ENCODE data around the gene LRRC4C.

Gene LRRC4C

DNA sequence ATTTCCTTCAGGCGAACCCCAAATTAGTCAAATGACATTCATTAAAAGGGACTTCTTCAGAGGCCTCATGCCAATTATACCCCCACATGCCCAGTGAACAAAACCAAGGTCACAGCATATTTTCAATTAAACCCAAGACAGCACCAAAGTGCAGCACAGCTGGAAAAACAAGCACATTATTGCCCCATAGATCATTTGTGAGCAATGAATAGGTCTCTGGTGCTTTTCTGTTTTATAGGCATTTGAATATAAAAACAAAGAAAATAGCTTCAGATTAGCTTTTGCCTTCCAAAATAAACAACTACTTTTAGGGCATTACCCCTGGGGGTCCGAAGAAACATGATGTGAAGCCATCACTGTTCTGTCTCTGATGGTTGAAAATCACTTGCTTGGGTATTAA lies 1319.9 kb downstream of the LRRC4C start:
- DNase-seq: no peak

DNA sequence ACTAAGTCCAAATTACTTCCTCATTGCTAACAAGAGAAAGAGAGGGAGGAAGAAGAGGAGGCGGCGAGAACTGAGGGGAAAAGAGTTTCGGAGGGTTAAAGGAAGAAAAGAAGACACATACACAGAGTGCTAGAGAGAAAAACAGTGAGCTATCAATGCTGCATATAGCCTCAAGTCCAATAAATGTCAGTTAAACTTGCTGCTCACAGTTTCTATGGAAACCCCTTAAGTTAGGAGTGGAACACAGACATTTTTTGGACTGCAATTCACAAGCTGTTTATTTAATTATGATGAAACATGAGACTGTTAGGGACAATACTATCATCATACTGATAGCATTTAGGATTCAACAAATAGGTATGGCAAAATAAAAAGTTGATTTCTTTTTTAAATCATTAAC lies 1320.4 kb downstream of the LRRC4C start:
- DNase-seq: no peak

DNA sequence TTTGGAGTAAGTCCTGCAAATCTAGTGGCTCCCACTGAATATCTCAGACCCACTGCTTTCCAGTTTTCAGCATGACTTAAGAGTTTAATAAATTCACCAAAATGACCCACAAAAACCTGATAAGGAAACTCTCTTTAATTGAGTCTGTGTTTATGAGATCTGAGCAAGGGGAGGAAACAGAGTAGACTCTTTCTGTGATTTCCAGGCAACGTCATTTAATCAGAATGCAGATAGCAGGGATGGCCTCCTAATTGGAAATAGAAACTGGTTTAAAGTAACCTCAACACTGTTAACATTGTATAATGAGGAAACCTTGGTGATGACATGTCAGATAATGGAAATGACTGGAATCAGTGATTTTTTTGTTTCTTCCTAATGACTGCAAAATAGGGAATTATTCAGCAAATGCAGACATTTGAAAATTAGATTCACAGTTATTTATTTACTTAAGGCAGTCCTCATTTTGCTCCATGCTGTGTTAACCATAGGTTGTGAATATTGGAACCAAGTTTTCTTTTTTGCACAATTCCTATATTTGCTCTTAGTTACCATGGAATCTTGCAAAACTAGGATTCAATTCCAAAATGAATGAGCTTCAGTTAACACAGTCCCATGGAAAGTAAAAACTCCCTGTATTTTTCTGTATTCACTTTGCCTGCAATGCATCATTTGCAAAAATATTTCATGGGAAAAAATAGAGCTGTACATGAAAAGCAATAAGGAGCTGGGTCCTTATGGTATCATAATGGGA lies 1324.5 kb downstream of the LRRC4C start:
- no peak for DNase-seq

DNA sequence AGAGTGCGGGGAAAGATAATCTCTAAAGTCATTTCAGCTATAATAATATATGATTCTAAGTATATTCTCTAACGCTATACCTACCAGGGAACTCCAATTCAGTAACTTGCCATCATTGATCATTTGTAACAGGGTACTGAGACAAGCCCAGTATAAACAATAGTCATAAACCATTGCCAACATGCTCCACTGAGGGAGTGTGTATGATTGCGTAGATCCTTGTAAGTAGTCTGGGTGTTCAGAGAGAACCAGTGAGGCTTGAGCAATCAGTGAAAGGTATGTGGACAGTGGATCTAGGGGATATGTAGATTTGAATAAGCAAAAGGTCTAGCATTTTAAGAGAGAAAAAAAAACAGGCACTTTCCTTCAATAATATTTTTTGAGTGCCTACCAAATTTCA lies 1326.0 kb downstream of the LRRC4C start:
- no peak for DNase-seq

DNA sequence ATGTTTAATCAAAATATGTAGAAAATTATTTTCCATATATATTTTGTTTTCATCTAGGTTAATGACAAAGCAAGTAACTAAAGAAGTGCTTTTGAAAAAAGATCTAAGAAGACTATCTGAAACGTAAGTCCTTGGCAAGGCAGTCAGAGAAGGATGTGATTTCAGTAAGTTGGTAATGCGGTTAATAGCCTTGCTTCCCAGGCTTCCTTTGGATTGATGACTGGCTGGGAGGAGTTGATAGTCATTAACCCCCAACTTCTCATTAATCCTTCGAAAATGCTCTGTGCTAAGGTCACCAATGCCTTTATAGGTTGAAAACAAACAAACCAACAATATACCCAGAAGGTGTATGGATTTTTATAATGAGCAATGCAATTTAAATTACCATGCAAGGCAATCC lies 1326.5 kb downstream of the LRRC4C start:
- no peak for DNase-seq

DNA sequence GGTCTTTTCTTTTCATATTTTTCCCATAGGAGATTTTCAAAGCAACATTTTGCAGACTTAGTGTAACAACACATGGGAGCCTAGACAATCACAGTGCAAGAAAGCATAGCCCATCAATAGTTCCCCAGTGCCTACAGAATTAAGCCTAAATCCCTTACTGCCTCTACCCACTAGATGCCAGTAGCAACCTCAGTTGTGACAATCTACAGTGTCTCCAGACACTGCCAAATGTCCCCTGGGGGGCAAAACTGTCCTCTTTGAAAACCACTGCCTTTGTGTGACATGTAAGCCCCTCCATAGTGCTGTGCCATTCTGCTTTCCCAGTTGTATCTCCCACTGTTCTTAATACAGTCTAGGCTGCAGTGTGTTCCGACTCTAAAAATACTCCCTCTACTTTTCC lies 1329.0 kb downstream of the LRRC4C start:
- no peak for DNase-seq

DNA sequence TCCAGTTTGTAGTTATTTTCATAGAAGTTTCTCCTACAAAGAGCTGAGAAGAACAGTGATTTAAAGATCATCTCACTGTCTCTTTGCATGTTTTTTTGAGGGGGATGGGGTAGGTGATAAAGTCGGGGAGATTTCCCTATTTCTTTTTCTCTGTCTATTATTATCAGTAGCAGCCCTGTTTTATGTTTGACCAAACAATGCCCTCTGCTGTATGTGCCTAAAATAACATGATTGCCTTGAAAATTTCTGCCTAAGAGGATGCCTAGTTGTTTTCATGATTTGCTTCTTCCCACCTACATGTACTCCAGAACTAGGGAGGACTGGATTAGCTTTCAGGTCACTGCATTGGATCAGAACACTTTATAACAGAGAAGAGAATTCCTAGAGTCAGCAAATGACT lies 1330.2 kb downstream of the LRRC4C start:
- peak; percentile 18 for DNase-seq

DNA sequence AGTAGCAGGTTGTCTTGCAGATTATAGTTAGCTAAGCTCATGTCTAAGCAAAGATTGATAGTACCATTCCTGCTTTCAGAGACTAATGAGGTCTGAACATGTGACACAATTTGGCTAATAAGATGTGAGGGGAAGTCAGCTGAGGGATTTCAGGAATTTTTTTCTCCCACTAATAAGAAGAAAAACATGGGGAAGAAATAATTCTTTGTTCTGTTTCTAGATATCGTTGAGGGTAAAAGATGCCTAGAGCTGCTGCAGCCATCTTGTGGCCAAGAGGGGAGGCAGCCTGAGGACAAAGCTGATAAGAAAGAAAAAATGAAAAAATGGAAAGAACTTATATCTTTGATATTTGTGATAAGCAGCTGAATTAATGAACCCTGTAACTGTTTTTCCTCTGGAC lies 1334.4 kb downstream of the LRRC4C start:
- peak; percentile 10 for DNase-seq

DNA sequence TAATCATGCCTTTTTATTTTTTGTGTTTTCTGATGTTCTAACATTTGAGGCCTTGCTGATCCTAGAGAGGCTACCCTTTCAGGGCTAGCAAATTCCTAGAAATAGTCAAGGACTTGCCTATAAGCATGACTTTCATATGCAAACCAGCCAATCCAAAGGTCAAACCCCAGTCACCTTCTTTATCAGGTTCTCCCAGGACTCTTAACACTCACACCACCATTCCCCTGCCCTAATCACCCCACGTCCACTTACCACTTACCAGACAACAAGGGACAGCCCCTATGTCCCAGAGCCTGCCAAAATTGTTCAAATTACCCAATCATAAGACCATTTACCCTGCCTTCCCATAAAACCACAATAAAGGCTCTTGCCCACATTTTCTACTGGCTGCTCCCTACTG lies 1339.8 kb downstream of the LRRC4C start:
- no peak for DNase-seq

DNA sequence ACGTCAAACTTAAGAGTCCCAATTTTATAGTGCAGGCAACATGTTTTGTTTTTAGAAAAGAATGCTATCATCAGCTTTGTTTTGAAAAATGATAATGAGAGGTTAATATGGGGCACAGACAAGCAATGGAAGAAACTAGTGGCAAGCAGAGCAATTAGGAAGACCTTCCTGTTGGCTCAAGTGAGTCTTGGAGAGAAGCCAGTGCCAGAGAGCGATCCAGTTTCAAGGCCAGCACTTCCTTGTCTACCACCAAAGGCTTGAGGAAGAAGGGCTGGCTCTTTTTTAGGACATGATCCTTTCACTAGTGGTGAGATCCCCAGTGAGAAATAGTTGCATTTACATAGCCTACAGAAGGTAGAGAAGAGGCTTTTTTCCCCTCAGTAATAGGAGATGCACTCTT lies 1340.7 kb downstream of the LRRC4C start:
- peak; percentile 7 for DNase-seq

DNA sequence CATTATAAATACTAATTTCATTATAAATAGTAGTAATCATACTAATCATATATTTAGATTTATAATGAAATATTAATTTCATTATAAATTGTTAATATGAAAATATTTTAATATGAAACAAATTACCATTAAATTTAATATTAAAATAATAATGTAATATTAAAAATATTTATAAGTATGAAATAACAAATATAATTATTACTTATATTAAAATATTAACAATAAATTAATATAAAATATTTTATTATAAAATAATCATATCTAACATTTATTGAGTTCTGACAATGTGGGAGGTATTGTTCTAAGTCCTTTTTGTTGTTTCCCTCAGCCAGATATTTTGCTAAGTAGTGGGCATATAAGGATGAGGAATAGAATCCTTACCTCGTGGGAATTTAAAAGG lies 1341.4 kb downstream of the LRRC4C start:
- no peak for DNase-seq

DNA sequence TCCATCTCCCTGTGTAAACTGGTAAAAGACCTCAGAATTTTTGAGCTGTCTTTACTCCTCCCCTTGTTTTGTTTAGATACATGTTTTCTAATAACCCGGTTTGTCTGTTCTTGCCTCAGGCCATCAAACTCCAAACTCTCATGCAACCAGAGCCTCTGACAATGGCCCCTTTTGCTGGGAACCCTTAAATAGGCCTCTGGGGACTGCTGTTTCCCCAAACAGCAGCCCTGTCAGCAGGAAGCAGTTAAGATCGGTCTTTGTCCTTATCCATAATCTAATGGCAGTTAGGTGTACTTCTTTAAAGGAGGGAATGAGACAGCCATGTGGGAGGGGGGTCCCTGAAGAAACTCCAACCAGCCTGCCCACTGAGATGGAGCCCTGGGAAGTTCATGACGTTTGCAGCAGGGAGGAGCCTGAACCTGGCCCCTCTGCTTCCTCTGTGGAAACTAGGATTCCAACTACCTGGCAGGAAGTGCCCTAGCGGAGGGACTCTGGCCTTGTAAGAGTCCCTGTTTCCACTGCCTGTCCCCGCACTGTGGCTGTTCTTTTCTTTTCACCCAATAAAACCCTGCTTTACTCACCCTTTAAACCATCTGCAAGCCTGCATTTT lies 1354.4 kb downstream of the LRRC4C start:
- no peak for DNase-seq

DNA sequence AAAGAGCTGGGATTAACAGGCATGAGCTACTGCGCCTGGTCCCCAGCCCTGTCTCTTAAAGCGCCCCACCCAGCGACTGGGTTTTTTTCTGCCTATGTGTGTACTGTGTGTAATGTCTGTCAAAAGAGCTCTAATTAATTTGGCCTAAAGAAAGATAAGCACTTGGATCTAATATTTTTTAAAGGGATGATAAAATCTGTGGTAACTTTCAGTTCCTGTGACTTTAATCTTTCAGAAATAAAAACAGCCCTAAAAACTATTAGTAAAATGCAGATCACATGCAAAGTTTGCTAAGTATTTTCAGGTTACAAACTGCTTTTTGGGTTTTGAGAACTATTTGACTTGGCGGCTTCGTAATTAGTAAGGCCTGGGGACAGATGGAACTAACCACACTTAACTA lies 1358.7 kb downstream of the LRRC4C start:
- DNase-seq: no peak

DNA sequence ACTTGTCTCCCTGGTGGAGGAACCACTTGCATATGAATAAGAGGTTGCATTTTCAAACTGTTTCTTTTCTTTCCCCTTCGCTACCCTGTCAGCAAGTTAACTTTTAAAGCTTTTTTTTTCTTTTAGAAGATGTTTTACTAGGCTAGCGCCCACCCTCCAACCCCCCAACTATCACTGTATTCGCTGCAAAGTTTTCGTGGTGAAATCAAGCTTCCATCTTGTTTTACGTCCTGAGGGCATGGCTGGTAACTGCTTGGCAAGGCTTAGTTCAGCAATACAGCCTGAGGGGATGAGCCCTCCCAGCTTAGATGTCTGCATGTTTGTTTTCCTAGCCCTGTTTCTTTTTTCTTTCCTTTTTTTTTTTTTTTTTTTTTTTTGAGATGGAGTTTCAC lies 1359.3 kb downstream of the LRRC4C start:
- DNase-seq: no peak

DNA sequence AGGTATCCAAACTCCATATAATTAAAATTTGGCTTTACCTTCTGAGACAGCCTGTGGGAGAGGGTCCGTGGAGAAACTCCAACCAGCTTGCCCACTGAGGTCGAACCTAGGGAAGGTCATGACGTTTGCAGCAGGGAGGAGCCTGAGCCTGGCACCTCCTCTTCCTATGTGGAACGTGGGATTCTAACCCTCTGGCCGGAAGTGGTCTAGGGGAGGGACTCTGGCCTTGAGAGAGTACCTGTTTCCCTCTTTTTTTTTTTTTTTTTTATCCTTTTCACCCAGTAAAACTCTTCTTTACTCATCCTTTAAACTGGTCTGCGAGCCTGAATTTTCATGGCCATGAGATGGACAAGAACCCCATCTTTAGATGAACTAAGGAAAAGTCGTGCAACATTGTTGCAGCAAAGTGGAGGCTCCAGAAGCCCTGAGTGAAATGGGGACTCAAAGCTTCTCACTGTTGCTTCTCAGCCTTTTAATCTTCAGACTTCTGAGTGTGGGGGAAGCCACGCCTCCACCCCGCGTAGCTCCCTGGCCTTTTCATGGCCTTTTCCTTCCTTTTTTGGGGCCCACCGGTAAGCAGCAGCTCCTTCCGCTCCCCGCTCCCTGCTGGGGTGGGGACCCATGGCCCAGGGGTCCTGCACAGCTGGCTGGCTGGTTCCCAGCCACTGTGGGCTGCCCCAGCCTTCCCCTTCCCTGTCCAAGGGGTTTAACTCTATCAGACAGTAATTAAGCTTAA lies 1359.9 kb downstream of the LRRC4C start:
- DNase-seq: peak; percentile 71

DNA sequence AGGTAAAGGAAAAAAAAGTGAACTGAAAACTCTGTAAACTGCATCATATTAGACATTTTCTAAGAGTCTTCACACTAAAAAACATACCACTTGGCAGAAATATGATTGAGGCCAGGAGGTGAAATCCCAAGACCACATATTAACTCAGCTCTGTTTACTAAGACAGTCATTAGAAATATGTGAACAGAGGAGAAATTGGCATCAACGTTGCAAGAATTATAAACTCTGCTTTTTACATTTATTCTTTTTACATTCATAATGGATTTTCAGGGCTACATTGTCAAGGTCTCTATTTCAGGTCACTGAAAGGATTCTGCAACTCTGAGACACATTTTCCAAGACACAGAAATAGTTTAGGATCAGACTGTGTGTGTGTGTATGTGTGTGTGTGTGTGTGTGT lies 1364.0 kb downstream of the LRRC4C start:
- DNase-seq: no peak

DNA sequence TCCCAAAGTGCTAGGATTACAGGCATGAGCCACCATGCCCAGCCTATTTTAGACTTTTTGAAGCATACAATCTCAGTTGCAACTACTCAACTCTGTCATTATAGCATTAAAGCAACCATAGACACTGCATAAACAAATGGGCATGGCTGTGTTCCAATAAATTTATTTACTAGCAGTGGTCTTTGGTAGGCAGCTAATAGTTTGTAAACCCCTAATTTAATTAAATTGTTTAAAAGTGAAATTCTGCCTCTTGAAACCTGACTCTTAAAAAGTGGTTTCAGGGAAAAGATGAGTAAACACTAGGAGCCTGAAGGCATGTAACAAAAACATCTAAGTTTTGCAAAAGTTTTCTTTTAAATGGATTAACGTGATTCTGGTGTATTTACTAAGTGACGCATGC lies 1364.5 kb downstream of the LRRC4C start:
- DNase-seq: no peak

DNA sequence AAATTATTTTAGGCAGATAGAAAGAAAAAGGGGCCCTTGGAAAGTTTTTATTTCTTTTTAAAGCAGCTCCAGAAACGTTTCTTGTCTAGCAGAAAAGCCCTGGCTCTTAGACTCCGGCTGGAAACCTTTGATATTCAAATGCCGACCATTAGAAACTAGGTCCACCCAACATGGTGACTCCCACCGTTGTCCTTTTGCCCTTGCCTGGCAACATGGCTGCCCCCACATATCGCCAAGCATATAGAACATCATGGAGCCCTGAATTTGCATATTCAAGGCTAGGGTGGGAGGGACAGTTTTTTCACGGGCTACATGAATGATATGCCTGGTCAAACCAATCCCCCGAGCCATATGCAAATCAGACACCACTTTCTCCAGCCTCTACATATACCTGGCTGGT lies 1379.0 kb downstream of the LRRC4C start:
- no peak for DNase-seq

Data from MV-4-11 (cell line).